ENCODE data around the gene ITGB5. TPM values are rescaled to one million over a fixed set of nuclear protein-coding genes. Genes with fewer than 3 reads are reported as not detected.

ITGB5 gene
- total RNA-seq, 2 donors from 2014 or later, result 262 to 329 TPM

DNA sequence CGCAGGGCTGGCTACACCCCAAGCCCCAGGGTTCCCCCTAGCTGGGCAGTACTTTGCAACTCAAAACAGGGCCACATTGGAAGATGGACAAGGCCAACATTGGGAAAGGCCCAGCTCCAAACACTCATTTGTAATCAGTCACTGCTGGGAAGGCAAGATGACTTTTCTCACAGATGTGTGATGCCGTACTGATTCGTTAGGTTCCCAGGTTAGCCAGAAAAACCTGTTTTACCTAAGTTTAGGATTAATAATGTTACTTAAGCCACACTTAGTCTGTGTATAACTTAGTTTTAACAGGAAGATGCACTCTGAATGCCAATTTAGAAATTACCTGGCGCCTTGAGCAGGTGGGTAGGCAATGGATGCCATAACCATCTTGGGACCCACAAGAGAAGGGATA, 71.0 kb downstream of the ITGB5 start:
- WGBS, 2 experiments (ENCODE audit: insufficient coverage in 1 of 2, insufficient read length in 1 of 2), result 80 to 95% methylated on average over 1 to 4 of the region's 4 CpGs
- Histone ChIP-seq H3K27me3 (ENCODE audit: control insufficient read depth, insufficient read depth, low read length, poor library complexity, severe bottlenecking) (no peaks in the 10 kb centered on the region), H3K9ac (ENCODE audit: extremely low read depth, low read length, poor library complexity, severe bottlenecking) (no peak overlapping the region), H3K36me3 (ENCODE audit: control insufficient read depth, insufficient read depth, low read length) (peaks cover 97% of the 10 kb centered on the region), H3K9me3 (ENCODE audit: control insufficient read depth, low read length) (no peaks in the 10 kb centered on the region), H3K4me3 (ENCODE audit: low read length) (no peak overlapping the region), H3K4me1 (ENCODE audit: control insufficient read depth, insufficient read depth, low read length) (peaks cover 15% of the 10 kb centered on the region), H3K27ac (ENCODE audit: low read depth, low read length) (no peak overlapping the region)
- TF ChIP-seq CTCF (conservative IDR thresholded peaks at IDR 0.05), result no peak
- no peak overlapping the region for H3K4me3 Mint-ChIP-seq
- peak; percentile 35 for DNase-seq
- peaks cover 80% of the 10 kb centered on the region for H3K36me3 Mint-ChIP-seq (ENCODE audit: low read depth)
- peaks cover 24% of the 10 kb centered on the region for H3K4me1 Mint-ChIP-seq
- no peaks in the 10 kb centered on the region for H3K9me3 Mint-ChIP-seq
- no peak overlapping the region for H3K27ac Mint-ChIP-seq
- no peaks in the 10 kb centered on the region for H3K27me3 Mint-ChIP-seq (ENCODE audit: insufficient read depth)

DNA sequence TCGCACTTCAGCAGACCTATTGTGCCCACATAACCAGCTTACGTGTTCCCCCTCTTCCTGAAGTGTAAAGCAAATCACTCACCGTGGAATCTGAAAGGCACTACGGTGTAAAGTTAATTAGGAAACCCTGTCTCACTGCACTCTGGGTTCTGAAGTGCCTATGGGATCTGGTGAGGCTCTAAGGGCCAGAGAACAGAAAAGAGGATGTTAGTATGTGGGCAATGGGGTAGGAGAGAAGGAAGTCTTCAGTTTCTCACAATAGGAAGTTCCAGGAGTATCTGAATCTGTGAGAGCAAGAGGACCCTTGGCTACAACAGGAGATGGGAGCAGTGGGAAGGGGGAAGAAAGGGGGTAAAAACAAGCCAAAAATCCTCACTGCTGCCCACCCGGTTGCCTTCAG, 71.4 kb downstream of the ITGB5 start:
- Histone ChIP-seq H3K9ac (ENCODE audit: extremely low read depth, low read length, poor library complexity, severe bottlenecking) (no peak overlapping the region), H3K36me3 (ENCODE audit: control insufficient read depth, insufficient read depth, low read length) (peaks cover 96% of the 10 kb centered on the region), H3K4me1 (ENCODE audit: control insufficient read depth, insufficient read depth, low read length) (peaks cover 15% of the 10 kb centered on the region), H3K4me3 (ENCODE audit: low read length) (no peak overlapping the region), H3K27ac (ENCODE audit: low read depth, low read length) (no peak overlapping the region), H3K9me3 (ENCODE audit: control insufficient read depth, low read length) (no peaks in the 10 kb centered on the region), H3K27me3 (ENCODE audit: control insufficient read depth, insufficient read depth, low read length, poor library complexity, severe bottlenecking) (no peaks in the 10 kb centered on the region)
- Mint-ChIP-seq H3K36me3 (ENCODE audit: low read depth) (peaks cover 77% of the 10 kb centered on the region), H3K4me3 (no peak overlapping the region), H3K4me1 (peaks cover 28% of the 10 kb centered on the region), H3K27me3 (ENCODE audit: insufficient read depth) (no peaks in the 10 kb centered on the region), H3K9me3 (no peaks in the 10 kb centered on the region), H3K27ac (peak overlapping the region; percentile 76)
- 97 to 100% methylated on average over 4 to 5 of the region's 5 CpGs for WGBS, 2 experiments (ENCODE audit: insufficient coverage in 1 of 2, insufficient read length in 1 of 2)
- TF ChIP-seq CTCF (conservative IDR thresholded peaks at IDR 0.05), result no peak
- no peak for DNase-seq

- Mint-ChIP-seq H3K27ac (peak overlapping the region; percentile 31), H3K36me3 (ENCODE audit: low read depth) (peaks cover 73% of the 10 kb centered on the region), H3K9me3 (no peaks in the 10 kb centered on the region), H3K27me3 (ENCODE audit: insufficient read depth) (no peaks in the 10 kb centered on the region), H3K4me3 (no peak overlapping the region), H3K4me1 (peaks cover 33% of the 10 kb centered on the region)
- WGBS, 2 experiments (ENCODE audit: insufficient coverage in 1 of 2, insufficient read length in 1 of 2), result 93 to 96% methylated on average over 6 to 11 of the region's 11 CpGs
- no peaks in the 10 kb centered on the region for H3K9me3 ChIP-seq (ENCODE audit: control insufficient read depth, low read length)
- H3K4me1 ChIP-seq (ENCODE audit: control insufficient read depth, insufficient read depth, low read length), result peaks cover 15% of the 10 kb centered on the region
- no peak overlapping the region for H3K9ac ChIP-seq (ENCODE audit: extremely low read depth, low read length, poor library complexity, severe bottlenecking)
- DNase-seq, result peak; percentile 41
- no peak overlapping the region for H3K27ac ChIP-seq (ENCODE audit: low read depth, low read length)
- H3K4me3 ChIP-seq (ENCODE audit: low read length), result no peak overlapping the region
- H3K36me3 ChIP-seq (ENCODE audit: control insufficient read depth, insufficient read depth, low read length), result peaks cover 95% of the 10 kb centered on the region
- no peak for TF ChIP-seq CTCF (conservative IDR thresholded peaks at IDR 0.05)
- H3K27me3 ChIP-seq (ENCODE audit: control insufficient read depth, insufficient read depth, low read length, poor library complexity, severe bottlenecking), result no peaks in the 10 kb centered on the region
Observed at GRCh38 chr3:124814620-124815421, 72.3 kb downstream of the ITGB5 start.

Measured in endodermal cell (in vitro differentiated cells).